ENCODE results near the gene SH3RF3.

The SH3RF3 gene

GRCh38 chr2:109209941-109210340 lies 80.9 kb downstream of the SH3RF3 start:
- TF ChIP-seq, protein P1, sequence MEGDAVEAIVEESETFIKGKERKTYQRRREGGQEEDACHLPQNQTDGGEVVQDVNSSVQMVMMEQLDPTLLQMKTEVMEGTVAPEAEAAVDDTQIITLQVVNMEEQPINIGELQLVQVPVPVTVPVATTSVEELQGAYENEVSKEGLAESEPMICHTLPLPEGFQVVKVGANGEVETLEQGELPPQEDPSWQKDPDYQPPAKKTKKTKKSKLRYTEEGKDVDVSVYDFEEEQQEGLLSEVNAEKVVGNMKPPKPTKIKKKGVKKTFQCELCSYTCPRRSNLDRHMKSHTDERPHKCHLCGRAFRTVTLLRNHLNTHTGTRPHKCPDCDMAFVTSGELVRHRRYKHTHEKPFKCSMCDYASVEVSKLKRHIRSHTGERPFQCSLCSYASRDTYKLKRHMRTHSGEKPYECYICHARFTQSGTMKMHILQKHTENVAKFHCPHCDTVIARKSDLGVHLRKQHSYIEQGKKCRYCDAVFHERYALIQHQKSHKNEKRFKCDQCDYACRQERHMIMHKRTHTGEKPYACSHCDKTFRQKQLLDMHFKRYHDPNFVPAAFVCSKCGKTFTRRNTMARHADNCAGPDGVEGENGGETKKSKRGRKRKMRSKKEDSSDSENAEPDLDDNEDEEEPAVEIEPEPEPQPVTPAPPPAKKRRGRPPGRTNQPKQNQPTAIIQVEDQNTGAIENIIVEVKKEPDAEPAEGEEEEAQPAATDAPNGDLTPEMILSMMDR (IDR thresholded peaks at IDR 0.05; ENCODE audit: low read length, missing control alignments), result no peak
- no peak overlapping the region for H3K4me3 ChIP-seq (replicated peaks; ENCODE audit: low read depth, low read length)
- no peak for DNase-seq (ENCODE audit: low read depth)

DNA sequence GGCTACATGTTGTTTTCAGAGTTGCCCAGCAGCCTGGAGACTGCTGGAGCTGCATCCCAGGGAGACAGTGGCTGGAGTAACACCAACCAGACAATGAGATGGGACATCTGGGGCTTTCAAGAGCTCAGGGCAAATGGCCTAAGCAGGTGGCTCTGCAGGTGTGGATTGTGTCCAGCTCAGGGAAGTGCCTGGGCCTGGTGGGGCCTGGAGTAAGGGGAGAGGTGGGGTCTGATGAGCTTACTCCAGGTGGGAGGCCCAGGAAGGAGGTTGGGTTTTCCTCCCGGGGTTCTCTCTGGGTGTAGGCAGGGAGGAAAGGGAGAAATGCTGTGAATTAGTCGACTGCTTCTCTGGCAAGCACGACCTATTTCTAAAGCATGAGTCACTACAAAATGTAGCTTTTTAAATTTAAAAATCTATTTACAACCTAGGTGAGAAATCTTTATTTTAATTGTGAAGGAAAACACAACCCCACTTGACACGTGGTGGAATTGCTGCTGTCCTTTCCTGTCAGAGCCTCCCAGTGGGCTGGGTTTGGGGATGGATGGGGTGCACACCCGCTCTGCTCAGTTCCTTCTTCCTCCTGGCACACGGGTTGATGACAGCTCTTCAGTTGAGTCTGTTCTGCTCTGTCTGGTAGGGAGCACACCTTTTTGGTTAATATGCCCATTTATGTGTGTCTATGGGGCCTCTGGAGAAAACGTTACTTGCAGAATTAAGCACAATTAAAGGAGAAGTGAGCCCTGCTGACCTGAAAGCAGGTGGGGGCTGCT lies 81.6 kb downstream of the SH3RF3 start:
- peak; percentile 35 for DNase-seq (ENCODE audit: low read depth)
- TF ChIP-seq, protein P1 (IDR thresholded peaks at IDR 0.05; ENCODE audit: low read length, missing control alignments), result no peak

DNA sequence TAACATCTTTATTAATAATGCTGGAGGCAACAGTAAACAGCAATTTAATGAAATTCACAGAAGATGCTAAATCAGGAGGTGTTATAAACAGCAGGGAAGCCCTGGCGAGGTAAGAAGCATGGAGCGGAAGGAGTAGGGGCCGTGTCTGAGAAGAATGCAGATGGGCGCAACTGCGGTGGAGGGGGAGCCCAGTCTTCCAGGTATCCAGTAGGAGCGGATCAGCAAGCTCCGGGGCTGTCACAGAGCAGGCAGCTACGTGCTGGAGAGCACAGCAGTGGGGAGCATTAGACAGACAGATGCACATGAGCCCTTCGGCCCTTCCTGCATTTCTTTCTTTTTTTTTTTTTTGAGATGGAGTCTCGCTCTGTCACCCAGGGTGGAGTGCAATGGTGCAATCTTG lies 82.3 kb downstream of the SH3RF3 start:
- TF ChIP-seq, protein P1 (IDR thresholded peaks at IDR 0.05; ENCODE audit: low read length, missing control alignments), result no peak
- no peak for DNase-seq (ENCODE audit: low read depth)
- no peak overlapping the region for H3K4me3 ChIP-seq (replicated peaks; ENCODE audit: low read depth, low read length)

More for the DNA sequence above, 81.6 kb downstream of the SH3RF3 start:
- no peak overlapping the region for H3K4me3 ChIP-seq (replicated peaks; ENCODE audit: low read depth, low read length)

- no peak overlapping the region for H3K4me3 ChIP-seq (replicated peaks; ENCODE audit: low read depth, low read length)
- no peak for DNase-seq (ENCODE audit: low read depth)
- TF ChIP-seq, protein P1 (IDR thresholded peaks at IDR 0.05; ENCODE audit: low read length, missing control alignments), result no peak
Observed at GRCh38 chr2:109212836-109213563, 84.0 kb downstream of the SH3RF3 start.

- H3K4me3 ChIP-seq (replicated peaks; ENCODE audit: low read depth, low read length), result no peak overlapping the region
- TF ChIP-seq, protein P1 (IDR thresholded peaks at IDR 0.05; ENCODE audit: low read length, missing control alignments), result no peak
- peak; percentile 82 for DNase-seq (ENCODE audit: low read depth)
Observed at GRCh38 chr2:109213646-109214433, 84.8 kb downstream of the SH3RF3 start.

GRCh38 chr2:109214651-109215371 lies 85.8 kb downstream of the SH3RF3 start:
- TF ChIP-seq, protein P1 (IDR thresholded peaks at IDR 0.05; ENCODE audit: low read length, missing control alignments), result no peak
- DNase-seq (ENCODE audit: low read depth), result no peak
- no peak overlapping the region for H3K4me3 ChIP-seq (replicated peaks; ENCODE audit: low read depth, low read length)
